Fibroblast of villous mesenchyme (primary cell): Measurements from ENCODE around the gene RAD51B. TPM values are rescaled to one million over a fixed set of nuclear protein-coding genes. Genes with fewer than 3 reads are reported as not detected.

Experiments
- DNase-seq: peaks from one replicate; pipeline ENCODE4 v3.0.0-alpha.2; 2010; ENCODE audit warnings: low read depth
- H3K4me3 ChIP-seq: 2 replicates; pipeline ENCODE4 v1.5.1; 2011; ENCODE audit warnings: low read depth, mild to moderate bottlenecking, low read length
- CTCF ChIP-seq: IDR thresholded peaks from 2 replicates; pipeline ENCODE4 v1.5.1; 2012; ENCODE audit warnings: low read depth, mild to moderate bottlenecking, low read length; ENCODE audit not compliant: insufficient read depth
- total RNA-seq: library from RNA; depleted of rRNA; stranded (reverse); fragments of >200 nt; gene quantifications from 2 replicates; pipeline ENCODE4 v1.2.3, GENCODE V29; 2012

Gene RAD51B
- total RNA-seq, 1 donor, result 22.0 TPM

DNA sequence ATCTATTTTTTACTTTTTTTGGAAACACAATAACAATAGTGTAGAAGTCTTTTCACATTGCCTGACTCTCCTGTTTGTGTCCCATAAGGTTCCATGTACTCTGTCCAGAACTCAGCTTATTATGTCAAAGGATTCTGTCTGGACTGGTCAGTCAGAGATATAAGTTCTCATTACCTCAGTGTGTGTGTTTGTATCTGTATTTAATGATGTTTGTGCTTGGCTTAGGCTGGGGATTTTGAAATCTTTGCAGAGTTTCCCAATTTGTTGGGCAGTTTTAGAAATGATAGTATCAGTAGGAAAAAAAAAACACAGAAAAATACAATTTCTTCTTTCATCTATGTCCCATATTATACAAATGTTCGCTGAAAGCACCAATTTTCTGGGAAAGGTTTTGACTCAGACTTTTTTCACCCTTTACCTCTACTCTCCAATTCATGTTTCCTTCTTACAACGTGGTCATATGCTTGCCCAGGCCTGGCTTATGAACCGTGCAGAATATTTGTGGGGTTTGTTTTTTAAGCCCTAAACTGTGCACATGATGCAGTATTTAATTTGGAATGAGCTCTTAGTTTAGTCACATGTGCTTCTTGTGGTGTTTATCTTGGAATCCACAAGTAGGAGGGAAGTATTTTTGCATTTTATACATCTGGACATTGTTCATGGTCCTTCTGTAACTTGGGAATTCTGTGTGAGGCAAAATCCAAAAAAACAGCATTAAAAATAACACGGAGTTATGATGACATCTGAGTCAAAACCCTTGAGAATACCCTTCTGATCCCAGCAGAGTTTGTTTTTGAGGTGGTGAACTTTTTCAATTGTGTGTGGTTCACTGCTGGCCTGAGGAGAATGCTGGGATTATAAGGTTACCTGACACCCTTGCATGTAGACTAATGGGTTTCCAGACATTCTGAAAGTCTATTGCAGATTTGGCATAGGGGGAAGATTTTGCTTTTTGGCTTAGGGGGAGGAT, 121.2 kb downstream of the RAD51B start:
- no peak for TF ChIP-seq CTCF
- DNase-seq, result peak; percentile 95
- no peak overlapping the region for H3K4me3 ChIP-seq

DNA sequence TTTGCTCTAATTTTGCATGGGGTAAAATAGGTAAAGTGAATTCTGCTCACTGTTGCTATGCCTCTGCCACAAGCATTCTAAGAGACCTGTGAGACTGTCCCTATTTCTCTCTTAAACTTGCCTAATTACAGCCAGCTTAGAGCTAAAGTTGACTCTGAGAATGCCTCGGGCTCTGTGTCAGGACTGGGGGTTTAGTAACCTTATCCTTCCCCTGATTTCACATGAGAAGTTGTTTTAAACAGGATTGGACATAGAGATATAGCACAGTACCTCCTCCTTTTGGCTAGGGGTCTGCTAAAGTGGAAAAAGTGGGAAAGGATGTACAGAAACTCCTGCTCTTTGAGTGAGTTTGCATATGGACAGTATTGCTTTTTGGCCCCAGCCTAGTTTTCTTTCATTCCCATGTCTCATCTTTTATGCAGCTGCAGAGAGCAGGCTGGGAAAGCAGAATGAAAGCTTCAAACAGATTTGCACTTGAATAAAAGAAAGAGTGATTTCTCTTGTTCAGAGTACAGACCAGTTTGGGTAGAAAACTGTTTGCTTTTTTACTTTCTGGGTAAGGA, 122.0 kb downstream of the RAD51B start:
- no peak overlapping the region for H3K4me3 ChIP-seq
- peak; percentile 64 for DNase-seq
- TF ChIP-seq CTCF, result no peak

DNA sequence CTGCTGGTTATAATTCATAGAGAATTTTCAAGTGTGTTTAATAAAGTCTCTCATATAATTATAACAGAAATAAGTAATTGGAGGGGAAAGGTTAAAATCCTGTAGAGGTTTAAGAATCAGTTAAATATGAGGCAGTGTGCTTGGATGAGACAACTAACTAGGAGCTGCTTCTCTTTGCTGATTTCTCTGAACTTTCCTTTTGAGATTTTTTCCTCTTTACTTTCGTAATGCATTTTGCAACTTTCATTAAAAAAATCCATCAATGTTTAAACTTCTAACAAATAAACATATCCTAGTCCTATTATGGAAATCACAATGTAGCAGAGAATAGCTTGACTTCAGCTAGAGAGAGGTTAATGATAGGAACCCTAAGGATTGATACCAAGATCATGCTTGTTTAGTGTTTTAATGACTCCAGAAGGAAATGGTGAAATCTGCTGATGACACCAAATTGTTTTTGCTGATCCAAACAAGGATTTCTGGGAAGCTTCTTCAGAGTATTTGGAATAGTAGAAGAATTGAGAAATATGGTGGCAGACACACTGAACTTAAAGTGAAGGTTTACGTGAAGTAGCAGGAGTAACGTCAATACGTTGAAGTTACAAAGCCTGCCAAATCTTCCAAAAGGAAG, 122.6 kb downstream of the RAD51B start:
- no peak for TF ChIP-seq CTCF
- H3K4me3 ChIP-seq, result no peak overlapping the region
- DNase-seq, result peak; percentile 93

GRCh38 chr14:67943947-67944346, 124.4 kb downstream of the RAD51B start:
- peak; percentile 95 for DNase-seq
- TF ChIP-seq CTCF, result peak; percentile 74

GRCh38 chr14:67944605-67945004, 125.0 kb downstream of the RAD51B start:
- no peak overlapping the region for H3K4me3 ChIP-seq
- DNase-seq, result no peak
- no peak for TF ChIP-seq CTCF

More at GRCh38 chr14:67943947-67944346, 124.4 kb downstream of the RAD51B start:
- H3K4me3 ChIP-seq, result no peak overlapping the region

DNA sequence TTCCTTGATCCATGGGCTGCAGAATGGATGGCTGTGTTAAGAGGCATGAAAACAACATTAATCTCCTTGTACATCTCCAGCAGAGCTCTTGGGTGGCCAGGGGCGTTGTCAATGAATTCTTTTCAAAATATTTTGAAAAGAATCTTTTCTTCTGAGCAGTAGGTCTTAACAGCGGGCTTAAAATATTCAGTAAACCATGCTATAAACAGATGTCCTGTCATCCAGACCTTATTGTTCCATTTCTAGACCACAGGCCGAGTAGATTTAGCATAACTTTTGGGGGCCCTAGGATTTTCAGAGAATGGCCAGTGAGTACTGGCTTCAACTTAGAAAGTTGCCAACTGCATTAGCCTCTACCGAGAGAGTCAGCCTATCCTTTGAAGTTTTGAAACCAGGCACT, 130.2 kb downstream of the RAD51B start:
- no peak for DNase-seq
- no peak overlapping the region for H3K4me3 ChIP-seq
- no peak for TF ChIP-seq CTCF
